ENCODE results near the gene MTOR. TPM values are rescaled to one million over a fixed set of nuclear protein-coding genes. Genes with fewer than 3 reads are reported as not detected.

The MTOR gene
- polyA plus RNA-seq, 3 donors: 2.0 to 29.4 (median 3.3) TPM

DNA sequence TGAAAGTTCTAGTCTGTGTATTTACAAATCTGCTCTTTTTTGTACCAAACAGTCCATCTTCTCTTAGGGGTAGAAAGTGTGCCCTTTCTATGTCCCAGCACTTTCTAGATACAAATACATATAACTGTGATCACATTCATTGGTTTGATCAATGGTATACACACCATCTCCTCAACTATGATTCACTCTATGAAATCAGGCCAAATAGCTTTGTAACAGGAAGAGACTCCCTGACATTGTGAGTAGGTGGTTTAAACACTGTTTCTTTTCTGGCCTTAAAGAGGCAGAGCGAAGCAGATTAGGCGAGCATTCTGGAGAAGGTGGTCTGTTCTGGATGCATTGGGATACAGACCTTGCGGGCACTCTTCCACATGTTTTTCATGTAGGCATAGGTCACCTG is 123.4 kb downstream of the MTOR start:
- WGBS (ENCODE audit: insufficient coverage): 100% methylated on average over 3 of the region's 3 CpGs
- no peaks in the 10 kb centered on the region for H3K27me3 ChIP-seq (ENCODE audit: control insufficient read depth in 2 of 2, insufficient read depth in 2 of 2, low read length in 2 of 2)
- no peaks in the 10 kb centered on the region for H3K9me3 ChIP-seq (replicated peaks in 1 of 2; ENCODE audit: control insufficient read depth in 1 of 2, insufficient read depth in 1 of 2, low read length in 2 of 2)
- DNase-seq: no peak
- no peak overlapping the region for H3K9ac ChIP-seq (ENCODE audit: insufficient read depth, low read length, poor library complexity, severe bottlenecking)
- H3K4me3 Mint-ChIP-seq: no peak overlapping the region
- no peak overlapping the region for H3K27ac ChIP-seq (ENCODE audit: low read depth in 1 of 2, low read length in 2 of 2)
- H3K4me3 ChIP-seq (replicated peaks in 1 of 3; ENCODE audit: low read depth in 2 of 3, low read length in 3 of 3): no peak overlapping the region
- no peaks in the 10 kb centered on the region for H4K20me1 ChIP-seq (ENCODE audit: insufficient read depth, low read length)
- H3K27me3 Mint-ChIP-seq (ENCODE audit: low read depth in 3 of 3): no peaks in the 10 kb centered on the region
- no peak overlapping the region for H2AFZ ChIP-seq (ENCODE audit: insufficient read depth, low read depth, low read length, poor library complexity, severe bottlenecking)
- no peaks in the 10 kb centered on the region for H3K9me3 Mint-ChIP-seq
- peaks cover 62 to 81% of the 10 kb centered on the region in 2 donors for H3K36me3 Mint-ChIP-seq
- no peaks in the 10 kb centered on the region for H3K4me1 ChIP-seq (ENCODE audit: control insufficient read depth in 1 of 2, insufficient read depth in 2 of 2, low read length in 2 of 2)
- H3K27ac Mint-ChIP-seq: no peak overlapping the region
- peaks cover 73 to 89% of the 10 kb centered on the region in 2 donors for H3K36me3 ChIP-seq (replicated peaks in 1 of 2; ENCODE audit: control insufficient read depth in 1 of 2, insufficient read depth in 2 of 2, low read length in 2 of 2)
- TF ChIP-seq CTCF (IDR thresholded peaks at IDR 0.05): no peak
- no peaks in the 10 kb centered on the region for H3K79me2 ChIP-seq (ENCODE audit: insufficient read depth, low read length)
- no peak overlapping the region for H3K4me2 ChIP-seq (replicated peaks; ENCODE audit: extremely low read depth, low read length, poor library complexity, severe bottlenecking)
- intact Hi-C loops (cut with micrococcal nuclease): no loop called here
- H3K4me1 Mint-ChIP-seq: no peaks in the 10 kb centered on the region

DNA sequence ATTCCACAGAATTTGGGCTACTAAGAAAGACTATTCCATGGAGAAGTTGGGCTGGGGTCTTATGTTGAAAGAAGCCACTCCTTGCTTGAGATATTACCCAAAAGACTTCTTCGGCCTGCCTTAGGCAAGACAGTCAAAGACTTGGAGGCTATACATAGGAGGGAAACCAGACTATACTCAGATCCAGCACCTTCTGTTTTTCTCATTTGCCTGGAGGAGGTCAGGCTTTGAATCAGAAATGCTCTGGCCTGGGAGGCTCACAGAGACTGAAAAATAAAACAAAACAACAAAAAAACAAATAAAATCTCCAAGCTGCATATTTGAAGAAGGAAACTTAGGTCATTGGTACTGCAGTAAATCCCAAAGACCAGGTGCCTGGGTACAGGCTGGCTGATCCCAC is 124.3 kb downstream of the MTOR start:
- Histone ChIP-seq H3K79me2 (ENCODE audit: insufficient read depth, low read length) (no peaks in the 10 kb centered on the region), H3K27me3 (ENCODE audit: control insufficient read depth in 2 of 2, insufficient read depth in 2 of 2, low read length in 2 of 2) (no peaks in the 10 kb centered on the region), H3K4me3 (replicated peaks in 1 of 3; ENCODE audit: low read depth in 2 of 3, low read length in 3 of 3) (no peak overlapping the region), H2AFZ (ENCODE audit: insufficient read depth, low read depth, low read length, poor library complexity, severe bottlenecking) (no peak overlapping the region), H3K36me3 (replicated peaks in 1 of 2; ENCODE audit: control insufficient read depth in 1 of 2, insufficient read depth in 2 of 2, low read length in 2 of 2) (peaks cover 73 to 89% of the 10 kb centered on the region in 2 donors), H3K9me3 (replicated peaks in 1 of 2; ENCODE audit: control insufficient read depth in 1 of 2, insufficient read depth in 1 of 2, low read length in 2 of 2) (no peaks in the 10 kb centered on the region), H3K4me1 (ENCODE audit: control insufficient read depth in 1 of 2, insufficient read depth in 2 of 2, low read length in 2 of 2) (no peaks in the 10 kb centered on the region), H4K20me1 (ENCODE audit: insufficient read depth, low read length) (no peaks in the 10 kb centered on the region), H3K27ac (ENCODE audit: low read depth in 1 of 2, low read length in 2 of 2) (no peak overlapping the region), H3K9ac (ENCODE audit: insufficient read depth, low read length, poor library complexity, severe bottlenecking) (no peak overlapping the region), H3K4me2 (replicated peaks; ENCODE audit: extremely low read depth, low read length, poor library complexity, severe bottlenecking) (no peak overlapping the region)
- no peaks in the 10 kb centered on the region for H3K27me3 Mint-ChIP-seq (ENCODE audit: low read depth in 3 of 3)
- WGBS (ENCODE audit: insufficient coverage): no CpG with 5 or more reads among the region's 1 CpG
- H3K4me3 Mint-ChIP-seq: no peak overlapping the region
- no peaks in the 10 kb centered on the region for H3K9me3 Mint-ChIP-seq
- no peak overlapping the region for H3K27ac Mint-ChIP-seq
- H3K4me1 Mint-ChIP-seq: no peaks in the 10 kb centered on the region
- no peak for DNase-seq
- peaks cover 63 to 81% of the 10 kb centered on the region in 2 donors for H3K36me3 Mint-ChIP-seq
- no peak for TF ChIP-seq CTCF (IDR thresholded peaks at IDR 0.05)
- intact Hi-C loops (cut with micrococcal nuclease): no loop called here
